OCI-LY1 (cell line): ENCODE results near the gene TARS1.

Source experiments
- CTCF ChIP-seq: fragments of 200-600 bp; sonication (generic), shearing (Covaris generic); IDR thresholded peaks from 2 replicates; pipeline ENCODE4 v1.5.1; 2017; ENCODE audit warnings: mild to moderate bottlenecking, antibody characterized with exemption, low read length, moderate library complexity, mixed read lengths
- EZH2 ChIP-seq: fragments of 200-600 bp; sonication (generic), shearing (Covaris generic); IDR thresholded peaks from 2 replicates; pipeline ENCODE4 v1.8.0; 2017; ENCODE audit warnings: borderline replicate concordance, mixed run types, mild to moderate bottlenecking, antibody characterized with exemption, low read length, moderate library complexity, mixed read lengths

DNA sequence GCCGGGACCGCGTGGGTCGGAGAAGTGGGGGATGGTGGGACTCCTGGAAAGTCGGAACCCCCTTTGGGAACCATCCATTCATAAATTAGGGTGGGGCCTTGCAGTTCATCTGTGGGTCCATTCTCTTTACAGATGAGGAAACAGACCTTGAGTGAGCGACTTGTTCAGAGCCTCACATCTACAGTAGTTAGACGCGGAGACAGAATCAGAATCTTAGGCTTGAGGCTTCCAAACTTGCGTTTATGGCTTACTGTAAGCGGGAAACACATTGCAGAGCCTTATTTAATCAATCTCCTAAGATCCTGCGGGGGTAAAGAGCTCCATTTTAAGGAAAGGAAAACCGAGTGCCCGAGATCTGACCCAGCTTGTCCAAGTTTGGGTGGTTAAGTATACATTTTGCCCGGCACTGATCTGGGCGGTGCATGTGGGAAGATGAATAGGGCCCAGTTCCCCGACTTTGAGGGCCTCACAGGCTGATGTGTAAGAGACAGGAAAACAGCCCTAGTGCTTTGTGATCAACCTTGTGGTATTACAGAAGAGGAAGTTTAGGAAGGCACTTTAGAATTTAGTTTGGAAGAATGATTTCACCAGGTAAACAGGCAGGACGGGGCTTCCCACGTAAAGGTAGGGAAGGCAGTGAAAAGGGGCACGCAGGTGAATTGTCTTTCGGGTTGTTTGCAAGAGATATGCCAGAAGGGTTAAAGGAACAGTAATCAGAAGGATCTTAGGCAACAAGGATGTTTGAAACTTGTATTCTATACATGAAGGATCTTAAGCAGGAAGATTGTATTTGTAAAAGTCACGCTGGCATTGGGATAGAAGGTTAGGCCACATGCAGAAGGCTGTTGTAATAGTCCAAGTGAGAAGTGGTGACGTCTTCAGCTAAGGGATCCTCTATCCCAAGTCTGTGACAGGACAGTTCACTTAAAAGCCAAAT, 744 bp downstream of the TARS1 start:
- TF ChIP-seq CTCF = no peak
- no peak for TF ChIP-seq EZH2
